Measurements from ENCODE around the gene TMEM51. TPM values are rescaled to one million over a fixed set of nuclear protein-coding genes. Genes with fewer than 3 reads are reported as not detected.

Gene TMEM51
- total RNA-seq, 1 donor, result 0.72 TPM

- Histone ChIP-seq H4K20me1 (ENCODE audit: insufficient read depth, low read length) (no peaks in the 10 kb centered on the region), H2AFZ (ENCODE audit: low read length) (no peak overlapping the region), H3K4me1 (ENCODE audit: insufficient read depth, low read length) (no peaks in the 10 kb centered on the region), H3K27me3 (ENCODE audit: insufficient read depth, low read length) (no peaks in the 10 kb centered on the region), H3K79me2 (ENCODE audit: insufficient read depth, low read length) (no peaks in the 10 kb centered on the region), H3K4me2 (ENCODE audit: insufficient read depth, low read length) (no peak overlapping the region), H3K27ac (ENCODE audit: low read depth, low read length) (no peak overlapping the region), H3K9me3 (ENCODE audit: low read depth, low read length) (no peaks in the 10 kb centered on the region), H3K4me3 (ENCODE audit: insufficient read depth, low read length) (no peak overlapping the region), H3K36me3 (ENCODE audit: insufficient read depth, low read length) (no peaks in the 10 kb centered on the region)
- TF ChIP-seq, protein P1, sequence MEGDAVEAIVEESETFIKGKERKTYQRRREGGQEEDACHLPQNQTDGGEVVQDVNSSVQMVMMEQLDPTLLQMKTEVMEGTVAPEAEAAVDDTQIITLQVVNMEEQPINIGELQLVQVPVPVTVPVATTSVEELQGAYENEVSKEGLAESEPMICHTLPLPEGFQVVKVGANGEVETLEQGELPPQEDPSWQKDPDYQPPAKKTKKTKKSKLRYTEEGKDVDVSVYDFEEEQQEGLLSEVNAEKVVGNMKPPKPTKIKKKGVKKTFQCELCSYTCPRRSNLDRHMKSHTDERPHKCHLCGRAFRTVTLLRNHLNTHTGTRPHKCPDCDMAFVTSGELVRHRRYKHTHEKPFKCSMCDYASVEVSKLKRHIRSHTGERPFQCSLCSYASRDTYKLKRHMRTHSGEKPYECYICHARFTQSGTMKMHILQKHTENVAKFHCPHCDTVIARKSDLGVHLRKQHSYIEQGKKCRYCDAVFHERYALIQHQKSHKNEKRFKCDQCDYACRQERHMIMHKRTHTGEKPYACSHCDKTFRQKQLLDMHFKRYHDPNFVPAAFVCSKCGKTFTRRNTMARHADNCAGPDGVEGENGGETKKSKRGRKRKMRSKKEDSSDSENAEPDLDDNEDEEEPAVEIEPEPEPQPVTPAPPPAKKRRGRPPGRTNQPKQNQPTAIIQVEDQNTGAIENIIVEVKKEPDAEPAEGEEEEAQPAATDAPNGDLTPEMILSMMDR (IDR thresholded peaks at IDR 0.05; ENCODE audit: extremely low read depth, low read depth, low read length), result no peak
- DNase-seq (ENCODE audit: insufficient read length, low spot score, missing footprints), result no peak
Observed at GRCh38 chr1:15207829-15208429, 54.4 kb downstream of the TMEM51 start.

DNA sequence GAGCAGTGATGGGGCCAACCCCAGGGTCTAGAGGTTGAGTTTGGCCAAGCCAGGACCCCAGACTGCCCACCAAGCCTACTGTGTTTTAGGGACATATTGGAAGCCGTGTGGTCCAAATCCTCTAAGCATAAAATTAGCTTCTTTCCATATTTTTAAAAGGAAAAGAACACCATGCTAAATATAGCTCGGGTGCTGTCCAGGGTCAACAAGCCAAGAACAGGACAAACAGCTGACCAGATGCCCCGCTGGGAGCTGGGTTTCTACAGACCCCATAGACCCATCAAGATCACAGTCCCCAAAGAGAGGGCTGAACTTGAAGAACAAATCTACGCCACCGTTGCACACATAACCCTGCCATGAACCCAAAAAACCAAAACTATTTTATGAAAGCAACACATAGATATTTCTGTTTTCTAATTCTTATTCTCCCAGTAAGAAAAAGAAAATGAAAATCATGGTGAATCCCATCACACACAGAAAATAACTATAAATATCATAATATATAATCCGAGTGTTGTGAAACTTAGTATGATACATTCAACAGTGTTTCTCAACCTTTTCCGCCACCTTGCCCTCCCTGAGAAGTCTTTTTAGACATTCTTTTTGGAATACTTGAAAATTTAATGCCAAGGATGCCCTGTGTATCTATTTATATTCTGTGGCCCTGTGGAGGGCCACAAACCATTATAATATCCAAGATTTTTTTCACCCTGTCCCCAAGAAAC lies 57.3 kb downstream of the TMEM51 start:
- no peaks in the 10 kb centered on the region for H3K9me3 ChIP-seq (ENCODE audit: low read depth, low read length)
- no peak overlapping the region for H3K4me2 ChIP-seq (ENCODE audit: insufficient read depth, low read length)
- no peaks in the 10 kb centered on the region for H3K79me2 ChIP-seq (ENCODE audit: insufficient read depth, low read length)
- H3K27me3 ChIP-seq (ENCODE audit: insufficient read depth, low read length), result no peaks in the 10 kb centered on the region
- no peak overlapping the region for H3K27ac ChIP-seq (ENCODE audit: low read depth, low read length)
- no peaks in the 10 kb centered on the region for H3K4me1 ChIP-seq (ENCODE audit: insufficient read depth, low read length)
- H2AFZ ChIP-seq (ENCODE audit: low read length), result no peak overlapping the region
- H3K4me3 ChIP-seq (ENCODE audit: insufficient read depth, low read length), result no peak overlapping the region
- TF ChIP-seq, protein P1 (IDR thresholded peaks at IDR 0.05; ENCODE audit: extremely low read depth, low read depth, low read length), result no peak
- DNase-seq (ENCODE audit: insufficient read length, low spot score, missing footprints), result peak; percentile 44
- no peaks in the 10 kb centered on the region for H4K20me1 ChIP-seq (ENCODE audit: insufficient read depth, low read length)
- H3K36me3 ChIP-seq (ENCODE audit: insufficient read depth, low read length), result no peaks in the 10 kb centered on the region

DNA sequence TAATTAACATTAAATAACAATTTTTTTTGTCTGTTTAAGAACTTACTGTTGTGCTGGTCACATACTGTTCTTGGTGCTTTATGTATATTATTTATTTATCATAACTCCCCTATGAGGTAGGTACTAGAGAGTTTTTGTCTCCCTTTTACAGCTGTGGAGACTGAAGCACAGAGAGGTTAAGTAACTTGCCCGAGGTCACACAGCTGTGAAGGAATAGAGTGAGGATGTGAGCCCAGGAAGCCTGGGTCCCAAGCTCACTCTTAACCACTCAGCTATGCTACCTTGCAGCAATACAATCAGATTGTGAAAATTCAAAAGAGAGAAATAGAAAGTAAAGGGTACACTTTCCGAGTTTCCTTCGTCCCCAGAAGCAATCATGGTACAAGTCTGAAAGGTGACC lies 57.9 kb downstream of the TMEM51 start:
- H3K79me2 ChIP-seq (ENCODE audit: insufficient read depth, low read length), result no peaks in the 10 kb centered on the region
- H4K20me1 ChIP-seq (ENCODE audit: insufficient read depth, low read length), result no peaks in the 10 kb centered on the region
- H3K4me2 ChIP-seq (ENCODE audit: insufficient read depth, low read length), result no peak overlapping the region
- no peaks in the 10 kb centered on the region for H3K9me3 ChIP-seq (ENCODE audit: low read depth, low read length)
- H3K36me3 ChIP-seq (ENCODE audit: insufficient read depth, low read length), result no peaks in the 10 kb centered on the region
- no peaks in the 10 kb centered on the region for H3K4me1 ChIP-seq (ENCODE audit: insufficient read depth, low read length)
- H3K27ac ChIP-seq (ENCODE audit: low read depth, low read length), result no peak overlapping the region
- TF ChIP-seq, protein P1 (IDR thresholded peaks at IDR 0.05; ENCODE audit: extremely low read depth, low read depth, low read length), result no peak
- no peak overlapping the region for H3K4me3 ChIP-seq (ENCODE audit: insufficient read depth, low read length)
- DNase-seq (ENCODE audit: insufficient read length, low spot score, missing footprints), result no peak
- no peaks in the 10 kb centered on the region for H3K27me3 ChIP-seq (ENCODE audit: insufficient read depth, low read length)
- H2AFZ ChIP-seq (ENCODE audit: low read length), result no peak overlapping the region

GRCh38 chr1:15212216-15212953 lies 58.8 kb downstream of the TMEM51 start:
- Histone ChIP-seq H3K79me2 (ENCODE audit: insufficient read depth, low read length) (no peaks in the 10 kb centered on the region), H3K27me3 (ENCODE audit: insufficient read depth, low read length) (no peaks in the 10 kb centered on the region), H3K9me3 (ENCODE audit: low read depth, low read length) (no peaks in the 10 kb centered on the region), H2AFZ (ENCODE audit: low read length) (no peak overlapping the region), H3K27ac (ENCODE audit: low read depth, low read length) (no peak overlapping the region), H3K4me3 (ENCODE audit: insufficient read depth, low read length) (no peak overlapping the region), H3K36me3 (ENCODE audit: insufficient read depth, low read length) (no peaks in the 10 kb centered on the region), H4K20me1 (ENCODE audit: insufficient read depth, low read length) (no peaks in the 10 kb centered on the region), H3K4me1 (ENCODE audit: insufficient read depth, low read length) (no peaks in the 10 kb centered on the region), H3K4me2 (ENCODE audit: insufficient read depth, low read length) (no peak overlapping the region)
- no peak for DNase-seq (ENCODE audit: insufficient read length, low spot score, missing footprints)
- TF ChIP-seq, protein P1 (IDR thresholded peaks at IDR 0.05; ENCODE audit: extremely low read depth, low read depth, low read length), result no peak
